ENCODE data around the gene TREML2.
"Not testable (repeated sequence)": the region's sequence is repeated elsewhere in the genome, so short reads cannot be mapped to it uniquely, and the experiment has no call there.

Gene TREML2

DNA sequence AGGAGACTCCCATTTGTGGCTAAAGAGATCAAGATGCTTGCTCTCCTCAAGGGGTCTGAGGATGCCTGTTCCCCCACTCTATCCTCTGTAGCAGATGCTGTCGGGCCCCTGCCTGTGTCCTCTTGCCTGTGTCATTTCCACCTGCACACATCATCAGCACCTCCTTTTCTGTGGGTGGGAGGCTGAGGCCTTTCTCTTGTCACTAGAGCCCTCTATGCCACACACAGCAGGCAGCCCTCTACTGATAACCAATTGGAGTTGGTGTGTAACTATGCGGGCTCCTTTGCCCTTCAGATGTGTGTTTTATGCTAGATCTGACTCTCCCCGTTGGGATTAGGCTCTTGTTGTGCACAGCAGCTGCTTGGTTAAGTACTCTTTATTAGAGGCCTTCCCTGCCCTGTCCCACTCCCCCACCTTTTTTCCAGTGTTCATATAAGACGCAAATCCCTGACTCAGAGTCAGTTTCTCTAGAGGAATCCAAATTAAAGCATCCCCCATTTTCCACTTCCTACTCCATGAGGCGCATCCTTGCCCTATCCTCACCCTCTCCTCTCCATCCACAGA is 7.7 kb downstream of the TREML2 start:
- no peak overlapping the region for H3K4me3 ChIP-seq (ENCODE audit: low read depth, low read length)
- TF ChIP-seq, protein P1, sequence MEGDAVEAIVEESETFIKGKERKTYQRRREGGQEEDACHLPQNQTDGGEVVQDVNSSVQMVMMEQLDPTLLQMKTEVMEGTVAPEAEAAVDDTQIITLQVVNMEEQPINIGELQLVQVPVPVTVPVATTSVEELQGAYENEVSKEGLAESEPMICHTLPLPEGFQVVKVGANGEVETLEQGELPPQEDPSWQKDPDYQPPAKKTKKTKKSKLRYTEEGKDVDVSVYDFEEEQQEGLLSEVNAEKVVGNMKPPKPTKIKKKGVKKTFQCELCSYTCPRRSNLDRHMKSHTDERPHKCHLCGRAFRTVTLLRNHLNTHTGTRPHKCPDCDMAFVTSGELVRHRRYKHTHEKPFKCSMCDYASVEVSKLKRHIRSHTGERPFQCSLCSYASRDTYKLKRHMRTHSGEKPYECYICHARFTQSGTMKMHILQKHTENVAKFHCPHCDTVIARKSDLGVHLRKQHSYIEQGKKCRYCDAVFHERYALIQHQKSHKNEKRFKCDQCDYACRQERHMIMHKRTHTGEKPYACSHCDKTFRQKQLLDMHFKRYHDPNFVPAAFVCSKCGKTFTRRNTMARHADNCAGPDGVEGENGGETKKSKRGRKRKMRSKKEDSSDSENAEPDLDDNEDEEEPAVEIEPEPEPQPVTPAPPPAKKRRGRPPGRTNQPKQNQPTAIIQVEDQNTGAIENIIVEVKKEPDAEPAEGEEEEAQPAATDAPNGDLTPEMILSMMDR (IDR thresholded peaks at IDR 0.05; ENCODE audit: low read depth, low read length) = no peak

DNA sequence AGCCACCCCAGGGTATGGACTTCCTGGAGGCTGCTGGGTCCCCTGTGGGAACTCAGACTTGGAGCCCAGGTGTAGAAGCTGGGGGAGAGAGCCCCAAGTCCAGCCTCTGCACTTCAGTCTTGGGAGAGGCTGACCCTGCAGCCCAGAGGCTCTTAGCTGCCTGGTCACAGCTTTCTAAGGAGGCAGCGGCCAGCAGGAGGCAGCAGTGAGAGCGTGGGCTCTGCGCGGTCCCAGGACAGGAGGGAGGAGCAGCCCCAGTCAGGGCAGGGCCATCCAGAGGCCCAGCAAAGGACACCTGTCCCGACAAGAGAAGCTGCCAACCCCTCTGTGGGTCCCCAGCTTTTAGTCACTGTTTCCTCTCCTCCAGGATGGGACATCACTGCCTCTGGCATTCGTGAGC is 9.4 kb downstream of the TREML2 start:
- no peak overlapping the region for H3K4me3 ChIP-seq (ENCODE audit: low read depth, low read length)

DNA sequence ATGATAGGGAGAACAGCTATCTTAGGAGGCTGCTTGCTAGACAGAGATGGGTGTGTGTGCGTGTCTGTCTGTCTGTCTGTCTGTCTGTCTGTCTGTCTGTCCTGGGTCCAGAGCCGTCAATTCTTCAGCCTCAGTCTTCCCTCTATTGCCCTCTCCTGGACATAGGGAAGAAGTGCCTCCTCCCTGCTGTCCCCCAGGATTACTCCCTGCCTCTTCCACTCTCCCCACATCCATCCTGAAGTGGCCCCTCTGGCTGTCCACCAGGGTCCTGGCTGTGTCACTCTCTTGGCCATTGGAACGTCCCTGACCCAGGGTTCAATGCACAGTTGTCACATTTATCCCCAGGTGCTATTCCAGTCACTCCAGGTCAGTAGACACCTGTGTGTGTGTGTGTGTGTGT is 10.2 kb downstream of the TREML2 start:
- no peak overlapping the region for H3K4me3 ChIP-seq (ENCODE audit: low read depth, low read length)
- TF ChIP-seq, protein P1 (IDR thresholded peaks at IDR 0.05; ENCODE audit: low read depth, low read length) = no peak

More for the DNA sequence above, 9.4 kb downstream of the TREML2 start:
- TF ChIP-seq, protein P1 (IDR thresholded peaks at IDR 0.05; ENCODE audit: low read depth, low read length) = peak; percentile 46; the same call in 1 of the 2 replicates

DNA sequence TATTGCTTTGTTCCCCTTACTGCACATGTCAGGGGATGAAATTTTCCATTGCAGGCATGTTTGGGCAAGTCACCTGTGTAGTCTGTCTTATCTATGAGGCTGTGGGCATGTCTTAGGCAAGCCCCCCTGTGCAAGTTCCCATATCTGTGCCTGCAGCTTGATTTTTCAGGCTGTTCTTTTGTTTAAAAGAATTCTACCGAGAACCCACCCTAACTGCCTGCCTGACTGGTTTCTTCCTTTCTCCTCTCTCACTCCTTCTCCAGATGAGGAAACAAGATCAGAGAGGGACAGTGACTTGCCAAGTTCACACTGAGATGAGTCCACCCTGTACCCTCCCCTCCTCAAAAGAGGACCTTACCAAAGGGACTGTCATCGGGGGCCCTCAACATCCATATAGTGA is 11.0 kb downstream of the TREML2 start:
- TF ChIP-seq, protein P1 (IDR thresholded peaks at IDR 0.05; ENCODE audit: low read depth, low read length) = no peak
- no peak overlapping the region for H3K4me3 ChIP-seq (ENCODE audit: low read depth, low read length)

DNA sequence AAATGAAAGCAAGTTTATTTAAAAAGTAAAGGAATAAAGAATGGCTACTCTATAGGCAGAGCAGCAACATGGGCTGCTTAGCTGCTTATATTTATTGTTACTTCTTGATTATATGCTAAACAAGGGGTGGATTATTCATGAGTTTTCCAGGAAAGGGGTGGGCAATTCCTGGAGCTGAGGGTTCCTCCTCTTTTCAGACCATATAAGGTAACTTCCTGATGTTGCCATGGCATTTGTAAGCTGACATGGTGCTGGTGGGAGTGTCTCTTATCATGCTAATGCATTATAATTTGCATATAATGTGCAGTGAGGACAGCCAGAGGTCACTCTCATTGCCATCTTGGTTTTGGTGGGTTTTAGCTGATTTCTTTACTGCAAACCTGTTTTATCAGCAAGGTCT is 11.9 kb downstream of the TREML2 start:
- not testable (repeated sequence) for H3K4me3 ChIP-seq (ENCODE audit: low read depth, low read length)

DNA sequence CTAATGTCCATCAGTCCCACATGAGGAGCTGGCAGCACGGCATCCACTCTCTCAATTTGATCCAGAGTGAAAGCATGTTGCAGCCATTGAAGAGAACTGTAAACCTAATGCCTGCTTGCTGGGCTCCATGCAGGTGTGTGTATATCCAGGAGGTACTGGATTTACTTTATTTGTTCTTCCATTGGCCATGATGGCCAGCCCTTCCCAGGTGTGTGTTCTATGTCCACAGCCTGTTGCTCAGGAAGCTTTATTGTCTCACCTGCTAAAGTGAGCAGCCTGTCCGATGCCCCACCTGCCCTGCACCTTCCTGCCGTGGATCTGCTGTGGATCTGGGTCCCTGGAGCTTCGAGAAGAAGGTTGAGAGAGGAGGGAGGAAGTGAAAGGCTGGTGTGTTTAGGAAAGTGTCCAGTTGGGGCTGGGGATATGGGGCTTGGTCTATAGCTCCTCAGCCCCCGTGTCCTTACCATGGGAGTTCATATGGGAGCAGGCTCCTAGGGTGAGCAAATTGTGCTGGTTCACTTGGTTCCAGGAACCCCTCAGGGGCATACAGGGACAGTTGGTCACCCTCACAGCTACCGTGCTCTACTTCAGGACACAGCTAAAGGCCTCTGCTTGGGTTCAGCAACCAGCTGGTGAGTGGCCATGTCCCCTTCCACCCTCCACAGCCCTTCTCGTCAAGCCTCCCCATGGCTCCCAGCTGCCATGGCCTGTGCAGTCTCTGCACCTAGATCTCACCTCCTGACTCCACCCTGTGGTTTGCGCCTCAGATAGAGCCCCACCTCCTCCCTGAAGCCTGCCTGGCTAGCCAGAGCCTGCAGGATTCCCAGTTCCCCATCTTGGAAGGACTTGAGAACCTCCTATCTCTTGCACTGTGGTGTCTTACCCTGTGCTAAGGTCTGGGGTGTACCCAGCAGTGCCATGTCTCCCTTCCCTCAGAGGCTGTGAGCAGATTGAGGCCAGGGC is 12.7 kb downstream of the TREML2 start:
- H3K4me3 ChIP-seq (ENCODE audit: low read depth, low read length) = no peak overlapping the region
- TF ChIP-seq, protein P1 (IDR thresholded peaks at IDR 0.05; ENCODE audit: low read depth, low read length) = no peak

DNA sequence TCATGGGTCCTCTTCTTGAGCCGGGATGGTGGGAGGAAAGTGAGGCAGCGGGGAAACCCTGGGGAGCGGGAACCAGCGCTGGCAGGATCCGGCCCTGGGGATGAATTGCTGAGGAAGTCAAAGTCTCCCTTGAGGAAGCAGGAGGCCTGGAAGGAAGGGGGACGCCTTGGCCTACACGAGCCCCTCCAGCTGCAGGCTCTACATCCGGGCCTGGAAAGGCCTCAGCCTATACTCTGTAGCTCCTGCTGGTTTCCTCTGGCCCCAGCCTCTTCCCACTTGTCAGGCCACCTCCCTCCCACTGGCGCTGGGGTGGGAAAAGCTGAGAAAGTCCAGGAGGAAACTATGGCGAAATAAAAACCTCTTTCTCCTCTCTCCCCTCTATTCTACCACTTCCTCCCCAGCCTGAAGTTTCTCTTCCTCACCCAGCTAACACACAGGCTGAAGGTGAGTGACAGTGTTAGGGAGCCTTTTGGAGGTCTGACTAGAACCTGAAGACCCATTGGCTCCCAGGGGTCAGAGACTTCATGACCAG is 14.9 kb downstream of the TREML2 start:
- no peak overlapping the region for H3K4me3 ChIP-seq (ENCODE audit: low read depth, low read length)
- TF ChIP-seq, protein P1 (IDR thresholded peaks at IDR 0.05; ENCODE audit: low read depth, low read length) = no peak
